Neural progenitor cell (in vitro differentiated cells): ENCODE data around the gene ZNF423. TPM values are rescaled to one million over a fixed set of nuclear protein-coding genes. Genes with fewer than 3 reads are reported as not detected.

Source experiments
- DNase-seq: peaks from one replicate; pipeline ENCODE4 v3.0.0-alpha.2; 2016; ENCODE audit warnings: low spot score
- H2AFZ ChIP-seq: fragments of 200-600 bp; sonication (generic); replicated peaks from 2 replicates; pipeline ENCODE4 v1.6.1; 2016; ENCODE audit warnings: antibody characterized with exemption
- H3F3A ChIP-seq: fragments of 200-600 bp; sonication (generic); 2 replicates; pipeline ENCODE4 v1.6.1; 2016; ENCODE audit warnings: antibody characterized with exemption, low read depth
- H3K27ac ChIP-seq: fragments of 200-600 bp; sonication (generic); 2 replicates; pipeline ENCODE4 v1.5.1; 2016; ENCODE audit warnings: mild to moderate bottlenecking
- H3K27me3 ChIP-seq: fragments of 200-600 bp; sonication (generic); 2 replicates; pipeline ENCODE4 v1.6.1; 2016; ENCODE audit warnings: mild to moderate bottlenecking, moderate library complexity
- H3K36me3 ChIP-seq: fragments of 200-600 bp; sonication (generic); 2 replicates; pipeline ENCODE4 v1.5.1; 2016
- H3K4me1 ChIP-seq: fragments of 200-600 bp; sonication (generic); 2 replicates; pipeline ENCODE4 v1.6.1; 2016; ENCODE audit warnings: mixed run types
- H3K4me2 ChIP-seq: fragments of 200-600 bp; sonication (generic); 2 replicates; pipeline ENCODE4 v1.6.1; 2016
- H3K4me3 ChIP-seq: fragments of 200-600 bp; sonication (generic); 2 replicates; pipeline ENCODE4 v1.5.1; 2016
- H3K79me2 ChIP-seq: fragments of 200-600 bp; sonication (generic); 2 replicates; pipeline ENCODE4 v1.6.1; 2016; ENCODE audit warnings: low read depth
- H3K9ac ChIP-seq: fragments of 200-600 bp; sonication (generic); 2 replicates; pipeline ENCODE4 v1.6.1; 2016
- H3K9me3 ChIP-seq: fragments of 200-600 bp; sonication (generic); 2 replicates; pipeline ENCODE4 v1.5.1; 2016; ENCODE audit warnings: low read depth
- H4K20me1 ChIP-seq: fragments of 200-600 bp; sonication (generic); 2 replicates; pipeline ENCODE4 v1.6.1; 2016; ENCODE audit warnings: low read depth
- H3K27ac Mint-ChIP-seq: 3 replicates; pipeline ENCODE4 v1.8.0; 2021; ENCODE audit warnings: mixed read lengths
- H3K27me3 Mint-ChIP-seq: 2 replicates; pipeline ENCODE4 v1.8.0; 2022; ENCODE audit warnings: low read depth, mild to moderate bottlenecking, inconsistent platforms, moderate library complexity, mixed read lengths; ENCODE audit not compliant: insufficient read depth
- H3K36me3 Mint-ChIP-seq: 3 replicates; pipeline ENCODE4 v1.8.0; 2021; ENCODE audit warnings: mixed read lengths
- H3K4me1 Mint-ChIP-seq: 3 replicates; pipeline ENCODE4 v1.8.0; 2021; ENCODE audit warnings: mixed read lengths
- H3K4me3 Mint-ChIP-seq: 3 replicates; pipeline ENCODE4 v1.8.0; 2021; ENCODE audit warnings: mild to moderate bottlenecking, moderate library complexity, mixed read lengths
- H3K9me3 Mint-ChIP-seq: 3 replicates; pipeline ENCODE4 v1.8.0; 2020; ENCODE audit warnings: mixed read lengths
- CTCF ChIP-seq: fragments of 200-600 bp; sonication (generic); IDR thresholded peaks from 2 replicates; pipeline ENCODE4 v1.5.1; 2017; ENCODE audit warnings: antibody characterized with exemption, mild to moderate bottlenecking
- EZH2 ChIP-seq: fragments of 200-600 bp; sonication (generic); IDR thresholded peaks from 2 replicates; pipeline ENCODE4 v1.6.1; 2017; ENCODE audit warnings: antibody characterized with exemption, mild to moderate bottlenecking, moderate library complexity
- EZH2phosphoT487 ChIP-seq: fragments of 200-600 bp; sonication (generic); IDR thresholded peaks from 2 replicates; pipeline ENCODE4 v1.6.1; 2017; ENCODE audit warnings: antibody characterized with exemption
- total RNA-seq: library from RNA; depleted of rRNA; stranded (reverse); fragments of >200 nt; gene quantifications from 2 replicates; pipeline ENCODE4 v1.2.3, GENCODE V29; 2015; ENCODE audit warnings: low replicate concordance

ZNF423 gene
- total RNA-seq, 1 donor from 2014 or later: 21.9 TPM

- H3K36me3 ChIP-seq: no peaks in the 10 kb centered on the region
- no peak overlapping the region for H3K4me3 ChIP-seq
- H3K36me3 Mint-ChIP-seq: no peaks in the 10 kb centered on the region
- H2AFZ ChIP-seq: no peak overlapping the region
- peaks cover 23% of the 10 kb centered on the region for H3K4me1 ChIP-seq
- no peaks in the 10 kb centered on the region for H3K9me3 ChIP-seq
- peaks cover 27% of the 10 kb centered on the region for H3K27me3 ChIP-seq
- peaks cover 31% of the 10 kb centered on the region for H3K4me1 Mint-ChIP-seq
- peaks cover 12% of the 10 kb centered on the region for H3F3A ChIP-seq
- no peak overlapping the region for H3K27ac Mint-ChIP-seq
- H3K27me3 Mint-ChIP-seq: peaks cover 19% of the 10 kb centered on the region
- H3K4me2 ChIP-seq: no peak overlapping the region
- peaks cover 8% of the 10 kb centered on the region for H4K20me1 ChIP-seq
- TF ChIP-seq EZH2: no peak
- TF ChIP-seq EZH2phosphoT487: no peak
- TF ChIP-seq CTCF: no peak
- no peak overlapping the region for H3K4me3 Mint-ChIP-seq
- no peaks in the 10 kb centered on the region for H3K79me2 ChIP-seq
- no peak overlapping the region for H3K27ac ChIP-seq
- no peak for DNase-seq
- no peaks in the 10 kb centered on the region for H3K9me3 Mint-ChIP-seq
- H3K9ac ChIP-seq: no peak overlapping the region
Measured at GRCh38 chr16:49466529-49466831, 389.4 kb downstream of the ZNF423 start.

- Histone ChIP-seq H3K36me3 (no peaks in the 10 kb centered on the region), H3K27ac (no peak overlapping the region), H3K4me2 (peak overlapping the region; percentile 84), H3F3A (peaks cover 12% of the 10 kb centered on the region), H3K79me2 (no peaks in the 10 kb centered on the region), H3K4me3 (peak overlapping the region; percentile 53), H2AFZ (peak overlapping the region; percentile 89), H3K9me3 (no peaks in the 10 kb centered on the region), H3K9ac (no peak overlapping the region), H3K27me3 (peaks cover 27% of the 10 kb centered on the region), H4K20me1 (peaks cover 8% of the 10 kb centered on the region), H3K4me1 (peaks cover 27% of the 10 kb centered on the region)
- Mint-ChIP-seq H3K27me3 (peaks cover 16% of the 10 kb centered on the region), H3K4me3 (peak overlapping the region; percentile 27), H3K9me3 (no peaks in the 10 kb centered on the region), H3K27ac (no peak overlapping the region), H3K36me3 (no peaks in the 10 kb centered on the region), H3K4me1 (peaks cover 35% of the 10 kb centered on the region)
- TF ChIP-seq CTCF: no peak
- TF ChIP-seq EZH2phosphoT487: no peak
- no peak for TF ChIP-seq EZH2
- no peak for DNase-seq
Measured at GRCh38 chr16:49465661-49466528, 390.0 kb downstream of the ZNF423 start.

GRCh38 chr16:49464877-49465504 lies 390.9 kb downstream of the ZNF423 start:
- Mint-ChIP-seq H3K4me1 (peaks cover 41% of the 10 kb centered on the region), H3K27ac (no peak overlapping the region), H3K4me3 (peak overlapping the region; percentile 11), H3K9me3 (no peaks in the 10 kb centered on the region), H3K27me3 (peaks cover 16% of the 10 kb centered on the region), H3K36me3 (no peaks in the 10 kb centered on the region)
- Histone ChIP-seq H3K79me2 (no peaks in the 10 kb centered on the region), H3K9ac (no peak overlapping the region), H3K27me3 (peaks cover 27% of the 10 kb centered on the region), H4K20me1 (peaks cover 8% of the 10 kb centered on the region), H2AFZ (peak overlapping the region; percentile 89), H3K36me3 (no peaks in the 10 kb centered on the region), H3F3A (peaks cover 12% of the 10 kb centered on the region), H3K9me3 (no peaks in the 10 kb centered on the region), H3K4me1 (peaks cover 32% of the 10 kb centered on the region), H3K27ac (no peak overlapping the region), H3K4me3 (peak overlapping the region; percentile 53), H3K4me2 (peak overlapping the region; percentile 84)
- peak; percentile 75 for DNase-seq
- TF ChIP-seq CTCF (peak; percentile 93), EZH2phosphoT487 (no peak), EZH2 (no peak)
